Tibial artery (tissue), 4 donors: ENCODE data around the gene LRRK2.
"Not testable (repeated sequence)": the region's sequence is repeated elsewhere in the genome, so short reads cannot be mapped to it uniquely, and the experiment has no call there.

Experiments
- DNase-seq, 2 donors: peaks; one replicate each; pipeline ENCODE4 v3.0.0-alpha.2; 2019
- H3K27ac ChIP-seq, 2 donors: fragments of 200-600 bp; sonication (generic) in 1 of 2; 1 replicate in 1 of 2; 2 replicates in 1 of 2; pipeline ENCODE4 v1.5.1; 2018 to 2019; ENCODE audit warnings: mild to moderate bottlenecking in 1 of 2
- H3K27me3 ChIP-seq, 2 donors: fragments of 200-600 bp; sonication (generic) in 1 of 2; one replicate each; pipeline versions ENCODE4 v1.5.1 to v1.6.0; 2016 to 2019
- H3K36me3 ChIP-seq, 3 donors: fragments of 200-600 bp; sonication (generic) in 2 of 3; one replicate each; pipeline ENCODE4 v1.5.1; 2016 to 2019; ENCODE audit warnings: mild to moderate bottlenecking in 2 of 3
- H3K4me1 ChIP-seq, 4 donors: fragments of 200-600 bp; sonication (generic) in 2 of 4; 1 replicate in 3 of 4; 2 replicates in 1 of 4; pipeline ENCODE4 v1.5.1; 2016 to 2019
- H3K4me3 ChIP-seq, 2 donors: fragments of 200-600 bp; sonication (generic) in 1 of 2; 1 replicate in 1 of 2; 2 replicates in 1 of 2; pipeline ENCODE4 v1.5.1; 2018 to 2019; ENCODE audit warnings: mild to moderate bottlenecking in 2 of 2
- H3K9me3 ChIP-seq, 3 donors: fragments of 200-600 bp; sonication (generic) in 1 of 3; one replicate each; pipeline ENCODE4 v1.5.1; 2016 to 2019
- CTCF ChIP-seq, 2 experiments: fragments of 200-600 bp in 1 of 2; fragments of 450-650 bp in 1 of 2; IDR thresholded peaks; one replicate each; pipeline ENCODE4 v1.5.1; 2017 to 2019; ENCODE audit warnings: antibody characterized with exemption in 2 of 2, mild to moderate bottlenecking in 1 of 2, moderate library complexity in 1 of 2
- intact Hi-C: fragments of 100-400 bp; cut with DNase I; formaldehyde crosslinking; loops from one replicate; pipeline ENCODE4 v1.15.0; 2023; ENCODE audit warnings: low total_unique reads

LRRK2 gene

DNA sequence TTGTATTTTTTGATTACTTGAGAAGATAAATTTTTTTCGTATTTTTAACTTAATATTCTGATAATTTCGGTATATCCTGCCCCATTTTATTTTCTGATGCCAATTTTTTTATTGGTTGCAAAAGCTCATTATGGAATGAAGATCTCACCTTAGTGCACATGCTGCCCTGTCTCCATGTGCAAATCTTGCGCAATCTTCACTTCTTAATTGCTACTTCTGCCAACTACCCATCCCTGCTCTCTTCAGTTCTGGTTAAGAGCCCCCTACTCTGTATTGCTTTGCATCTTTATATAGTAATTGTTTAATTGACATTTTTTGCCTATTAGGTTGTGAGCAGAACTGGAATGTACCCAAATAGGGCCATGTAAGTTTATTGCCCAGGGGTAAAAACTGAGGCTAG, 20.5 kb upstream of the LRRK2 start:
- no peaks in the 10 kb centered on the region for H3K36me3 ChIP-seq
- H3K27me3 ChIP-seq: no peaks in the 10 kb centered on the region
- intact Hi-C loops: no loop called here
- TF ChIP-seq CTCF (IDR thresholded peaks at IDR 0.05): no peak
- H3K27ac ChIP-seq: no peak overlapping the region
- H3K4me1 ChIP-seq: no peaks in the 10 kb centered on the region
- no peak for DNase-seq
- no peaks in the 10 kb centered on the region for H3K9me3 ChIP-seq
- no peak overlapping the region for H3K4me3 ChIP-seq

DNA sequence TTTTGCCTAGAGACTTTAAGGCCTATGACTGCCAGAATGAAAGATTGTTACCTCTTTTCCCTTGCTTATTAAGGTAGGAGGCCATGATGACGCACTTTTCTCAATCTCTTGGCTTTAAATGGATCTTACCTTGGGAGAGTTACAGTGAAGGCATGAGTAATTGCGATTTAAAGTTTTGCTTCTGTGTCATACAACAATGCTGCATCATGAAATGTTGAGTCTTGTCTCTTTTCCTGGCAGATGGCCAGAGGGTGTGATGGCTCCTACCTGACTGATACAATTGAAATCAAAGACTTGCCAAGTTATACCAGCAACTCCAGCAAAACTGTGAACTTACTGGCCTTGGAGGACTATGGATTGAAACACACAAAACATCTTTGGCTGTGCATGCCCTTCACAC, 17.2 kb upstream of the LRRK2 start:
- no peaks in the 10 kb centered on the region for H3K36me3 ChIP-seq
- H3K27ac ChIP-seq: no peak overlapping the region
- no peaks in the 10 kb centered on the region for H3K4me1 ChIP-seq
- no peaks in the 10 kb centered on the region for H3K27me3 ChIP-seq
- no peak for DNase-seq
- intact Hi-C loops: no loop called here
- no peak for TF ChIP-seq CTCF (IDR thresholded peaks at IDR 0.05)
- H3K4me3 ChIP-seq: no peak overlapping the region
- H3K9me3 ChIP-seq: no peaks in the 10 kb centered on the region

- Histone ChIP-seq H3K27me3 (no peaks in the 10 kb centered on the region), H3K4me3 (no peak overlapping the region), H3K36me3 (no peaks in the 10 kb centered on the region), H3K27ac (no peak overlapping the region), H3K9me3 (no peaks in the 10 kb centered on the region), H3K4me1 (no peaks in the 10 kb centered on the region)
- peak in 1 of 2 donors; percentile 54 for DNase-seq
- TF ChIP-seq CTCF (IDR thresholded peaks at IDR 0.05): no peak
- intact Hi-C loops: no loop called here
Measured at GRCh38 chr12:40208707-40209446, 15.9 kb upstream of the LRRK2 start.

DNA sequence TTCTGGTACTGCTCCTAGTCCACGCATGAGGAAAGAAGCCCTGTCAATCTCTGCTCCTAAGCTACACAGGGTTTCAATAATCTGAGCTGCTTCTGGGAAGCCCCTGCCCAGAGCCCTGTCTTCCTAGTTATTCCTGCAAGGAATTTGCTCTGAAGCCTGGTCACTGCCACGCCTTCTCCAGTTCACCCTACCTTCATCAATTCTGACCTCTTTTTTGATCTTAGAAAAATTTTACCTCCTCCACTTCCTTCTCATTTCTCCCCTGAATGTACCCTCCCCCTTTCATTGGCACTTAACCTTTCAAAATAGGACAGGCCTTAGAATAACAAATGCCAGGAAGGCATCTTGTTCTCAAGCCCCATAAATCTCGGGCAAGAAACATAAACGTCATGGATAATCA, 14.9 kb upstream of the LRRK2 start:
- H3K36me3 ChIP-seq: no peaks in the 10 kb centered on the region
- DNase-seq: no peak
- intact Hi-C loops: no loop called here
- H3K27ac ChIP-seq: no peak overlapping the region
- H3K4me1 ChIP-seq: no peaks in the 10 kb centered on the region
- TF ChIP-seq CTCF (IDR thresholded peaks at IDR 0.05): no peak
- no peak overlapping the region for H3K4me3 ChIP-seq
- no peaks in the 10 kb centered on the region for H3K27me3 ChIP-seq
- no peaks in the 10 kb centered on the region for H3K9me3 ChIP-seq

- H3K4me3 ChIP-seq, DNase-seq, H3K9me3 ChIP-seq, H3K27ac ChIP-seq, H3K4me1 ChIP-seq, H3K27me3 ChIP-seq, H3K36me3 ChIP-seq, intact Hi-C loops: not testable (repeated sequence)
Measured at GRCh38 chr12:40211186-40211585, 13.6 kb upstream of the LRRK2 start.

DNA sequence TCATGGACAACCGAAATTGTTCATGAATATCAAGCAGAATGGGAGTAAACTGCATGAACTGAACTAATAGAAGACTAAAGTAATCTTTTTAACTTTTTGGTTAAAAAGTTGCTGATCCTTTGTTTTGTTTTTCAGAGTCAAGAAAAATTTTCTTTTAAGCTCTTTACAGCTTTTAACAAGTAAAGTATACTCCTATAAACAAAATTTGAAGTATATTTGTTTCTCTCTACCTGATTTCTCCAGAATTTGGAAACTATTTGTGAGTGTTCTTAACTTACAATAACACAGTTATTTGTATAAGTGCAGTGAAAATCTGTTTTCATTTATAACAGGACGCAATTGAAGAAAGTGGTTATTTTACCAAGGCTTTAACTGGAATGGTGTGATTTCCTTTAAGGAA, 12.2 kb upstream of the LRRK2 start:
- H3K4me1 ChIP-seq: no peaks in the 10 kb centered on the region
- TF ChIP-seq CTCF (IDR thresholded peaks at IDR 0.05): no peak
- intact Hi-C loops: no loop called here
- H3K27me3 ChIP-seq: no peaks in the 10 kb centered on the region
- H3K4me3 ChIP-seq: no peak overlapping the region
- no peak for DNase-seq
- H3K9me3 ChIP-seq: no peaks in the 10 kb centered on the region
- H3K27ac ChIP-seq: no peak overlapping the region
- H3K36me3 ChIP-seq: no peaks in the 10 kb centered on the region
